Vagina (tissue), 2 donors: ENCODE data around the gene BCAS3. TPM values are rescaled to one million over a fixed set of nuclear protein-coding genes. Genes with fewer than 3 reads are reported as not detected.

ENCODE experiments used
- DNase-seq, 2 donors: peaks; one replicate each; pipeline ENCODE4 v3.0.0-alpha.2; 2017; ENCODE audit errors: extremely low spot score in 2 of 2
- H3K27ac ChIP-seq: fragments of 200-600 bp; sonication (generic); one replicate; pipeline ENCODE4 v1.5.1; 2019
- H3K27me3 ChIP-seq: fragments of 200-600 bp; sonication (generic); one replicate; pipeline ENCODE4 v1.5.1; 2019
- H3K36me3 ChIP-seq, 2 donors: fragments of 200-600 bp; sonication (generic); one replicate each; pipeline ENCODE4 v1.5.1; 2017 to 2019
- H3K4me1 ChIP-seq: fragments of 200-600 bp; sonication (generic); one replicate; pipeline ENCODE4 v1.5.1; 2019
- H3K4me3 ChIP-seq, 2 donors: fragments of 200-600 bp; sonication (generic); 1 replicate in 1 of 2; 2 replicates in 1 of 2; pipeline ENCODE4 v1.5.1; 2016 to 2019
- H3K9me3 ChIP-seq: fragments of 200-600 bp; sonication (generic); one replicate; pipeline ENCODE4 v1.5.1; 2019
- CTCF ChIP-seq, 3 experiments: fragments of 450-650 bp in 2 of 3; fragments of 200-600 bp in 1 of 3; sonication (generic) in 1 of 3; IDR thresholded peaks; one replicate each; pipeline ENCODE4 v1.5.1; 2017 to 2019; ENCODE audit warnings: antibody characterized with exemption in 3 of 3, mild to moderate bottlenecking in 2 of 3, moderate library complexity in 2 of 3
- POLR2A ChIP-seq, 2 donors: fragments of 450-650 bp; IDR thresholded peaks; one replicate each; pipeline ENCODE4 v1.6.1; 2017; ENCODE audit warnings: antibody characterized with exemption in 2 of 2, mild to moderate bottlenecking in 2 of 2, moderate library complexity in 2 of 2
- POLR2AphosphoS5 ChIP-seq, 2 donors: sonication (generic); formaldehyde crosslinking; IDR thresholded peaks; one replicate each; pipeline ENCODE4 v1.9.0; 2017; ENCODE audit warnings: antibody characterized with exemption in 2 of 2, mild to moderate bottlenecking in 2 of 2, low read depth in 1 of 2; ENCODE audit not compliant: insufficient read depth in 1 of 2
- intact Hi-C: fragments of 100-400 bp; cut with DNase I; formaldehyde crosslinking; loops from one replicate; pipeline ENCODE4 v1.15.1; 2023
- total RNA-seq: library from RNA; depleted of rRNA; stranded (reverse); fragments of >200 nt; gene quantifications from one replicate; pipeline ENCODE4 v1.2.3, GENCODE V29; 2016

The BCAS3 gene
- total RNA-seq, 1 donor from 2014 or later = 33.1 TPM

- H3K9me3 ChIP-seq = no peaks in the 10 kb centered on the region
- no peaks in the 10 kb centered on the region for H3K36me3 ChIP-seq
- TF ChIP-seq CTCF (IDR thresholded peaks at IDR 0.05) = no peak
- TF ChIP-seq POLR2A (IDR thresholded peaks at IDR 0.05) = no peak
- no peak for TF ChIP-seq POLR2AphosphoS5 (IDR thresholded peaks at IDR 0.05; ENCODE audit: insufficient read depth in 1 of 2, low read depth in 1 of 2)
- no peak overlapping the region for H3K27ac ChIP-seq
- no peaks in the 10 kb centered on the region for H3K27me3 ChIP-seq
- no peak for DNase-seq
- no peaks in the 10 kb centered on the region for H3K4me1 ChIP-seq
- intact Hi-C loops = no loop called here
- H3K4me3 ChIP-seq = no peak overlapping the region
Measured at GRCh38 chr17:61345061-61345460, 667.4 kb downstream of the BCAS3 start.

GRCh38 chr17:61345825-61346666 is 668.4 kb downstream of the BCAS3 start:
- H3K4me1 ChIP-seq = no peaks in the 10 kb centered on the region
- no peaks in the 10 kb centered on the region for H3K27me3 ChIP-seq
- no peak for DNase-seq
- H3K27ac ChIP-seq = no peak overlapping the region
- no peaks in the 10 kb centered on the region for H3K9me3 ChIP-seq
- TF ChIP-seq POLR2A (IDR thresholded peaks at IDR 0.05) (no peak), CTCF (IDR thresholded peaks at IDR 0.05) (no peak), POLR2AphosphoS5 (IDR thresholded peaks at IDR 0.05; ENCODE audit: insufficient read depth in 1 of 2, low read depth in 1 of 2) (no peak)
- H3K4me3 ChIP-seq = no peak overlapping the region
- no peaks in the 10 kb centered on the region for H3K36me3 ChIP-seq
- intact Hi-C loops = no loop called here

DNA sequence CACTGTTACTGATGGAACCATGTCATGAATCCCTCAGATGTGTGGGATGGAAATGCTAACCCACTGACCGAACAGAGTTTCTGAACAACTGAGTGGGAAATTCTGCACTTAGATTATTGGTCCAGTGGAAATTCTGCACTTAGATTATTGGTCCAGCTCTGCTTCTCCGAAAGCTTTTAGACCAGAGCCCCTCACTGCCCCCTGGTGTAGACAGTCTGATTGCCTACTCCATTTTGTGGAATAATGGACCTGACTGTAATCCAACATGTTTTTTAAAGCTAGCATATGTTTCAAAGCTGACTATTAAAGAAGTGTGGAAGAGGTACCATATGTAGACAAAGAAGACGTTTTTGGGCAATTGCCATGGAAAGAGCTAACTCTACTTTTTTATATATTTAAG is 671.7 kb downstream of the BCAS3 start:
- no peak overlapping the region for H3K4me3 ChIP-seq
- no peaks in the 10 kb centered on the region for H3K4me1 ChIP-seq
- intact Hi-C loops = no loop called here
- TF ChIP-seq POLR2A (IDR thresholded peaks at IDR 0.05) = no peak
- no peak for TF ChIP-seq POLR2AphosphoS5 (IDR thresholded peaks at IDR 0.05; ENCODE audit: insufficient read depth in 1 of 2, low read depth in 1 of 2)
- no peak for TF ChIP-seq CTCF (IDR thresholded peaks at IDR 0.05)
- no peaks in the 10 kb centered on the region for H3K36me3 ChIP-seq
- DNase-seq = no peak
- no peaks in the 10 kb centered on the region for H3K9me3 ChIP-seq
- no peaks in the 10 kb centered on the region for H3K27me3 ChIP-seq
- H3K27ac ChIP-seq = no peak overlapping the region

GRCh38 chr17:61351745-61352407 is 674.2 kb downstream of the BCAS3 start:
- intact Hi-C loops = no loop called here
- no peak overlapping the region for H3K4me3 ChIP-seq
- no peaks in the 10 kb centered on the region for H3K4me1 ChIP-seq
- H3K27me3 ChIP-seq = no peaks in the 10 kb centered on the region
- no peak for TF ChIP-seq POLR2A (IDR thresholded peaks at IDR 0.05)
- no peak for TF ChIP-seq POLR2AphosphoS5 (IDR thresholded peaks at IDR 0.05; ENCODE audit: insufficient read depth in 1 of 2, low read depth in 1 of 2)
- no peak for TF ChIP-seq CTCF (IDR thresholded peaks at IDR 0.05)
- H3K36me3 ChIP-seq = no peaks in the 10 kb centered on the region
- no peak overlapping the region for H3K27ac ChIP-seq
- DNase-seq = no peak
- H3K9me3 ChIP-seq = no peaks in the 10 kb centered on the region

- no peak for DNase-seq
- no peak overlapping the region for H3K27ac ChIP-seq
- H3K27me3 ChIP-seq = no peaks in the 10 kb centered on the region
- no peaks in the 10 kb centered on the region for H3K4me1 ChIP-seq
- no peaks in the 10 kb centered on the region for H3K9me3 ChIP-seq
- H3K36me3 ChIP-seq = no peaks in the 10 kb centered on the region
- intact Hi-C loops = no loop called here
- no peak overlapping the region for H3K4me3 ChIP-seq
- TF ChIP-seq POLR2A (IDR thresholded peaks at IDR 0.05) = no peak
- TF ChIP-seq POLR2AphosphoS5 (IDR thresholded peaks at IDR 0.05; ENCODE audit: insufficient read depth in 1 of 2, low read depth in 1 of 2) = no peak
- TF ChIP-seq CTCF (IDR thresholded peaks at IDR 0.05) = no peak
Measured at GRCh38 chr17:61352408-61352770, 674.7 kb downstream of the BCAS3 start.
